ENCODE measurements around the gene SFMBT1. TPM values are rescaled to one million over a fixed set of nuclear protein-coding genes. Genes with fewer than 3 reads are reported as not detected.

The SFMBT1 gene
- total and polyA plus RNA-seq, 2 experiments from 2014 or later: 8.5 to 18.1 TPM

- Histone ChIP-seq H3K36me3 (replicated peaks; ENCODE audit: insufficient read depth, low read depth) (no peaks in the 10 kb centered on the region), H3K79me2 (no peaks in the 10 kb centered on the region), H3K27me3 (no peaks in the 10 kb centered on the region), H3K4me3 (no peak overlapping the region), H3K4me2 (no peak overlapping the region), H3K9me3 (ENCODE audit: low read depth) (no peaks in the 10 kb centered on the region), H3K9me2 (replicated peaks; ENCODE audit: insufficient read depth) (no peaks in the 10 kb centered on the region), H3K4me1 (ENCODE audit: insufficient read depth) (no peaks in the 10 kb centered on the region), H2AFZ (no peak overlapping the region), H3K27ac (no peak overlapping the region), H4K20me1 (ENCODE audit: insufficient read depth, poor library complexity, severe bottlenecking) (no peaks in the 10 kb centered on the region)
- DNase-seq (ENCODE audit: low spot score): no peak
- 95% methylated on average over 5 of the region's 5 CpGs for WGBS (ENCODE audit: low lambda C conversion rate, missing lambda C conversion rate)
- TF ChIP-seq EZH2phosphoT487 (IDR thresholded peaks at IDR 0.05; ENCODE audit: low read depth, severe bottlenecking, unreplicated experiment) (no peak), CTCF (IDR thresholded peaks at IDR 0.05; ENCODE audit: poor library complexity) (no peak), EZH2 (IDR thresholded peaks at IDR 0.05; ENCODE audit: borderline replicate concordance) (no peak)
Measured at GRCh38 chr3:52856666-52857065, 189.2 kb downstream of the SFMBT1 start.

DNA sequence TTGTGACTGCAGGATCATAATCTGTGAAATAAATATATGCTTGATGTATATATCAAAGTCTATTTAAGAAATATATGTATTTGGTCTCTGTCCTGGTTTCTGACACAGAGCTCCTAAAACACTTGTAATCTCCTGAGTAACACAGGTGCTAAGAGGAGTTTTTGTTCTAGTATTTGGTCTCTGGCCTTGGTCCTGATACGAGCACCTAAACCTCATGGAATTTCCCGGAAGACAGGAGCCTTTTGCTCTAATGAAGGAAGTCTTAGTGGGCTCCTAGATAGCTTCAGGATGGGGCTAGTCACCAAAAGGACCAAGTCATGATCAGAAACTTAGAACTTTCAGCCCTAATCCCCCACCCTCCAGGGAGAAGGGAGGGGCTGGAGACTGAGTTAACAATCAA lies 191.9 kb downstream of the SFMBT1 start:
- Histone ChIP-seq H4K20me1 (ENCODE audit: insufficient read depth, poor library complexity, severe bottlenecking) (no peaks in the 10 kb centered on the region), H3K27me3 (no peaks in the 10 kb centered on the region), H2AFZ (no peak overlapping the region), H3K36me3 (replicated peaks; ENCODE audit: insufficient read depth, low read depth) (no peaks in the 10 kb centered on the region), H3K4me2 (no peak overlapping the region), H3K9me3 (ENCODE audit: low read depth) (no peaks in the 10 kb centered on the region), H3K27ac (no peak overlapping the region), H3K79me2 (no peaks in the 10 kb centered on the region), H3K4me3 (no peak overlapping the region), H3K9me2 (replicated peaks; ENCODE audit: insufficient read depth) (no peaks in the 10 kb centered on the region), H3K4me1 (ENCODE audit: insufficient read depth) (no peaks in the 10 kb centered on the region)
- no peak for TF ChIP-seq EZH2phosphoT487 (IDR thresholded peaks at IDR 0.05; ENCODE audit: low read depth, severe bottlenecking, unreplicated experiment)
- no peak for TF ChIP-seq CTCF (IDR thresholded peaks at IDR 0.05; ENCODE audit: poor library complexity)
- TF ChIP-seq EZH2 (IDR thresholded peaks at IDR 0.05; ENCODE audit: borderline replicate concordance): no peak
- DNase-seq (ENCODE audit: low spot score): no peak
- 76% methylated on average over 2 of the region's 2 CpGs for WGBS (ENCODE audit: low lambda C conversion rate, missing lambda C conversion rate)

Other genes starting within 250 kb of the SFMBT1 start
- gene ITIH4, start 215.4 kb downstream of the SFMBT1 start, total RNA-seq: 45.3 and 55.9 TPM in 2 replicates
- gene ITIH4, start 215.4 kb downstream of the SFMBT1 start, polyA plus RNA-seq: 80.8 and 91.3 TPM in 2 replicates
- gene MUSTN1, start 211.1 kb downstream of the SFMBT1 start, total RNA-seq: 1.8 and 2.6 TPM in 2 replicates
- 0.27 TPM in 1 of 2 replicates, not detected in the other for gene MUSTN1, start 211.1 kb downstream of the SFMBT1 start, polyA plus RNA-seq
- 14.5 and 23.2 TPM in 2 replicates for gene STIMATE, start 148.5 kb downstream of the SFMBT1 start, total RNA-seq
- gene STIMATE, start 148.5 kb downstream of the SFMBT1 start, polyA plus RNA-seq: 16.2 and 20.4 TPM in 2 replicates
- 15.9 and 18.5 TPM in 2 replicates for gene RFT1, start 84.4 kb upstream of the SFMBT1 start, total RNA-seq
- 23.1 and 32.0 TPM in 2 replicates for gene RFT1, start 84.4 kb upstream of the SFMBT1 start, polyA plus RNA-seq
- 12.3 and 12.8 TPM in 2 replicates for gene PRKCD, start 115.1 kb upstream of the SFMBT1 start, total RNA-seq
- gene PRKCD, start 115.1 kb upstream of the SFMBT1 start, polyA plus RNA-seq: 18.6 and 23.6 TPM in 2 replicates
- 222 and 265 TPM in 2 replicates for gene TKT, start 209.9 kb upstream of the SFMBT1 start, total RNA-seq
- gene TKT, start 209.9 kb upstream of the SFMBT1 start, polyA plus RNA-seq: 136 and 149 TPM in 2 replicates

Measured in hepatocyte (in vitro differentiated cells).